HepG2 (cell line): ENCODE measurements around the gene SC5D. TPM values are rescaled to one million over a fixed set of nuclear protein-coding genes. Genes with fewer than 3 reads are reported as not detected.
A peak's percentile ranks its signal among the peaks of the same experiment; 100 is the strongest.

Source experiments
- ATF7-NPFF ChIP-seq: sonication (generic); formaldehyde crosslinking; IDR thresholded peaks from 2 replicates; pipeline ENCODE4 v1.8.1; 2023; ENCODE audit warnings: mild to moderate bottlenecking, low read depth, missing genetic modification reagents, moderate library complexity
- FOXA1 ChIP-seq, 2 experiments: fragments of 450-650 bp in 1 of 2; sonication (generic) in 1 of 2; formaldehyde crosslinking in 1 of 2; IDR thresholded peaks; 2 replicates each; pipeline versions ENCODE4 v1.4.0 to v1.6.1; 2016 to 2020; ENCODE audit warnings: missing genetic modification reagents in 1 of 2
- FOXP1 ChIP-seq, 2 experiments: fragments of 450-650 bp in 1 of 2; IDR thresholded peaks; 2 replicates each; pipeline ENCODE4 v1.6.1; 2017 to 2018; ENCODE audit warnings: antibody characterized with exemption in 1 of 2
- ISX ChIP-seq: sonication (generic); formaldehyde crosslinking; conservative IDR thresholded peaks from 2 replicates; pipeline ENCODE4 v1.5.0; 2020; ENCODE audit warnings: missing genetic modification reagents
- MAFG ChIP-seq: sonication (generic); formaldehyde crosslinking; IDR thresholded peaks from 2 replicates; pipeline ENCODE4 v1.5.1; 2020; ENCODE audit warnings: mild to moderate bottlenecking, missing genetic modification reagents
- PPARG ChIP-seq: conservative IDR thresholded peaks from 2 replicates; pipeline ENCODE4 v1.6.1; 2016; ENCODE audit warnings: missing biosample characterization, missing genetic modification reagents
- REL ChIP-seq: sonication (generic); formaldehyde crosslinking; conservative IDR thresholded peaks from 2 replicates; pipeline ENCODE4 v1.8.0; 2022; ENCODE audit warnings: mild to moderate bottlenecking, missing genetic modification reagents, moderate library complexity
- SMAD9 ChIP-seq: sonication (generic); formaldehyde crosslinking; IDR thresholded peaks from 2 replicates; pipeline ENCODE4 v1.5.1; 2020; ENCODE audit warnings: mild to moderate bottlenecking, missing genetic modification reagents
- TBX3 ChIP-seq: fragments of 450-650 bp; IDR thresholded peaks from 2 replicates; pipeline ENCODE4 v1.6.1; 2017; ENCODE audit warnings: antibody characterized with exemption, mild to moderate bottlenecking, inconsistent platforms, borderline replicate concordance
- TERF1 ChIP-seq: sonication (generic); formaldehyde crosslinking; IDR thresholded peaks from 2 replicates; pipeline ENCODE4 v1.8.0; 2022; ENCODE audit warnings: mild to moderate bottlenecking, missing genetic modification reagents, moderate library complexity
- TSC22D2 ChIP-seq: sonication (generic); formaldehyde crosslinking; IDR thresholded peaks from 2 replicates; pipeline ENCODE4 v1.5.1; 2020; ENCODE audit warnings: missing genetic modification reagents, mild to moderate bottlenecking, borderline replicate concordance
- ZFP41 ChIP-seq: sonication (generic); formaldehyde crosslinking; IDR thresholded peaks from 2 replicates; pipeline ENCODE4 v1.4.0; 2020; ENCODE audit warnings: mild to moderate bottlenecking, missing genetic modification reagents, borderline replicate concordance
- ZNF136 ChIP-seq: sonication (generic); formaldehyde crosslinking; IDR thresholded peaks from 2 replicates; pipeline ENCODE4 v1.8.1; 2022; ENCODE audit warnings: low read depth, mild to moderate bottlenecking, moderate library complexity, missing genetic modification reagents
- ZNF207 ChIP-seq: fragments of 450-650 bp; IDR thresholded peaks from 2 replicates; pipeline ENCODE4 v1.6.1; 2016; ENCODE audit warnings: antibody characterized with exemption, borderline replicate concordance
- ZNF484 ChIP-seq: sonication (generic); formaldehyde crosslinking; IDR thresholded peaks from 2 replicates; pipeline ENCODE4 v1.5.1; 2020; ENCODE audit warnings: mild to moderate bottlenecking, low read depth, missing genetic modification reagents, borderline replicate concordance
- ZSCAN12 ChIP-seq: sonication (generic); formaldehyde crosslinking; IDR thresholded peaks from 2 replicates; pipeline ENCODE4 v1.9.0; 2021; ENCODE audit warnings: mild to moderate bottlenecking, missing genetic modification reagents
- ZSCAN20 ChIP-seq: sonication (generic); formaldehyde crosslinking; IDR thresholded peaks from 2 replicates; pipeline ENCODE4 v1.4.0; 2020; ENCODE audit warnings: missing genetic modification reagents, mild to moderate bottlenecking, borderline replicate concordance
- ZSCAN9 ChIP-seq: IDR thresholded peaks from 2 replicates; pipeline ENCODE4 v1.6.1; 2016; ENCODE audit warnings: borderline replicate concordance
- ZUFSP ChIP-seq: sonication (generic); formaldehyde crosslinking; IDR thresholded peaks from 2 replicates; pipeline ENCODE4 v1.9.0; 2021; ENCODE audit warnings: missing genetic modification reagents, mild to moderate bottlenecking, borderline replicate concordance
- polyA plus RNA-seq, 8 experiments: library from polyadenylated mRNA; depleted of rRNA in 3 of 8; stranded (reverse) in 7 of 8; unstranded in 1 of 8; fragments of >200 nt; fragmentation: Illumina TruSeq in 4 of 8; extraction: Trizol in 4 of 8; gene quantifications; 2 replicates each; pipeline versions ENCODE4 v1.2.1 to v1.2.3, GENCODE V29; 2011 to 2016; ENCODE audit warnings: low read depth in 4 of 8, missing spikeins in 1 of 8, mixed read lengths in 1 of 8; ENCODE audit not compliant: insufficient read depth in 1 of 8
- total RNA-seq, 5 experiments: library from RNA; depleted of rRNA; stranded (reverse); fragments of >200 nt; fragmentation: Illumina TruSeq; extraction: Trizol; gene quantifications; 2 replicates each; pipeline ENCODE4 v1.2.3, GENCODE V29; 2016; ENCODE audit warnings: low read depth in 1 of 5
- TF ChIP-seq, protein P1 (sequence below): sonication (generic); formaldehyde crosslinking; IDR thresholded peaks from 2 replicates; pipeline ENCODE4 v1.4.0; 2020; ENCODE audit warnings: mild to moderate bottlenecking, missing genetic modification reagents
- TF ChIP-seq, protein P2 (sequence below): sonication (generic); formaldehyde crosslinking; IDR thresholded peaks from 2 replicates; pipeline ENCODE4 v1.4.0; 2020; ENCODE audit warnings: missing genetic modification reagents, borderline replicate concordance

The SC5D gene
- total and polyA plus RNA-seq, 2 of the 13 experiments (the other 11 are each of a cell fraction or from before 2014, with no cell fraction given) = 84.4 to 155 TPM

GRCh38 chr11:121291896-121292494, 576 bp upstream of the SC5D start (continued):
- no peak for TF ChIP-seq FOXA1 (IDR thresholded peaks at IDR 0.05)
- 0 out of 2 replicates have a peak, but pooled peaks have one; percentile 23 for TF ChIP-seq FOXA1 (CRISPR knock-in tag; IDR thresholded peaks at IDR 0.05)
- TF ChIP-seq TSC22D2 = no peak
- no peak for TF ChIP-seq ISX (CRISPR knock-in tag)
- no peak for TF ChIP-seq ZUFSP
- no peak for TF ChIP-seq ZNF207
- no peak for TF ChIP-seq ZFP41 (CRISPR knock-in tag)
- TF ChIP-seq ZNF484 = no peak
- no peak for TF ChIP-seq REL (CRISPR knock-in tag)
- no peak for TF ChIP-seq MAFG (CRISPR knock-in tag)
- TF ChIP-seq TBX3 = no peak
- TF ChIP-seq ZSCAN9 (CRISPR knock-in tag) = no peak
- TF ChIP-seq SMAD9 = no peak
- no peak; the same call in 1 of the 2 replicates for TF ChIP-seq PPARG (CRISPR knock-in tag)
- TF ChIP-seq, protein P1, sequence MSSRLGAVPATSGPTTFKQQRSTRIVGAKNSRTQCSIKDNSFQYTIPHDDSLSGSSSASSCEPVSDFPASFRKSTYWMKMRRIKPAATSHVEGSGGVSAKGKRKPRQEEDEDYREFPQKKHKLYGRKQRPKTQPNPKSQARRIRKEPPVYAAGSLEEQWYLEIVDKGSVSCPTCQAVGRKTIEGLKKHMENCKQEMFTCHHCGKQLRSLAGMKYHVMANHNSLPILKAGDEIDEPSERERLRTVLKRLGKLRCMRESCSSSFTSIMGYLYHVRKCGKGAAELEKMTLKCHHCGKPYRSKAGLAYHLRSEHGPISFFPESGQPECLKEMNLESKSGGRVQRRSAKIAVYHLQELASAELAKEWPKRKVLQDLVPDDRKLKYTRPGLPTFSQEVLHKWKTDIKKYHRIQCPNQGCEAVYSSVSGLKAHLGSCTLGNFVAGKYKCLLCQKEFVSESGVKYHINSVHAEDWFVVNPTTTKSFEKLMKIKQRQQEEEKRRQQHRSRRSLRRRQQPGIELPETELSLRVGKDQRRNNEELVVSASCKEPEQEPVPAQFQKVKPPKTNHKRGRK (CRISPR knock-in tag) = no peak
- no peak for TF ChIP-seq ZSCAN20 (CRISPR knock-in tag)
- no peak for TF ChIP-seq FOXP1 (IDR thresholded peaks at IDR 0.05)
- no peak for TF ChIP-seq FOXP1 (CRISPR knock-in tag; IDR thresholded peaks at IDR 0.05)
- TF ChIP-seq ZSCAN12 (CRISPR knock-in tag) = no peak
- 0 out of 2 replicates have a peak, but pooled peaks have one; percentile 14 for TF ChIP-seq ZNF136
- TF ChIP-seq, protein P2, sequence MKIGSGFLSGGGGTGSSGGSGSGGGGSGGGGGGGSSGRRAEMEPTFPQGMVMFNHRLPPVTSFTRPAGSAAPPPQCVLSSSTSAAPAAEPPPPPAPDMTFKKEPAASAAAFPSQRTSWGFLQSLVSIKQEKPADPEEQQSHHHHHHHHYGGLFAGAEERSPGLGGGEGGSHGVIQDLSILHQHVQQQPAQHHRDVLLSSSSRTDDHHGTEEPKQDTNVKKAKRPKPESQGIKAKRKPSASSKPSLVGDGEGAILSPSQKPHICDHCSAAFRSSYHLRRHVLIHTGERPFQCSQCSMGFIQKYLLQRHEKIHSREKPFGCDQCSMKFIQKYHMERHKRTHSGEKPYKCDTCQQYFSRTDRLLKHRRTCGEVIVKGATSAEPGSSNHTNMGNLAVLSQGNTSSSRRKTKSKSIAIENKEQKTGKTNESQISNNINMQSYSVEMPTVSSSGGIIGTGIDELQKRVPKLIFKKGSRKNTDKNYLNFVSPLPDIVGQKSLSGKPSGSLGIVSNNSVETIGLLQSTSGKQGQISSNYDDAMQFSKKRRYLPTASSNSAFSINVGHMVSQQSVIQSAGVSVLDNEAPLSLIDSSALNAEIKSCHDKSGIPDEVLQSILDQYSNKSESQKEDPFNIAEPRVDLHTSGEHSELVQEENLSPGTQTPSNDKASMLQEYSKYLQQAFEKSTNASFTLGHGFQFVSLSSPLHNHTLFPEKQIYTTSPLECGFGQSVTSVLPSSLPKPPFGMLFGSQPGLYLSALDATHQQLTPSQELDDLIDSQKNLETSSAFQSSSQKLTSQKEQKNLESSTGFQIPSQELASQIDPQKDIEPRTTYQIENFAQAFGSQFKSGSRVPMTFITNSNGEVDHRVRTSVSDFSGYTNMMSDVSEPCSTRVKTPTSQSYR (CRISPR knock-in tag) = no peak
- no peak for TF ChIP-seq TERF1 (CRISPR knock-in tag)
- no peak for TF ChIP-seq ATF7-NPFF (CRISPR knock-in tag)
